ENCODE data around the gene MOB2. TPM values are rescaled to one million over a fixed set of nuclear protein-coding genes. Genes with fewer than 3 reads are reported as not detected.
A peak's percentile ranks its signal among the peaks of the same experiment; 100 is the strongest.

The MOB2 gene
- total RNA-seq, 1 experiment from 2014 or later = 21.8 TPM

DNA sequence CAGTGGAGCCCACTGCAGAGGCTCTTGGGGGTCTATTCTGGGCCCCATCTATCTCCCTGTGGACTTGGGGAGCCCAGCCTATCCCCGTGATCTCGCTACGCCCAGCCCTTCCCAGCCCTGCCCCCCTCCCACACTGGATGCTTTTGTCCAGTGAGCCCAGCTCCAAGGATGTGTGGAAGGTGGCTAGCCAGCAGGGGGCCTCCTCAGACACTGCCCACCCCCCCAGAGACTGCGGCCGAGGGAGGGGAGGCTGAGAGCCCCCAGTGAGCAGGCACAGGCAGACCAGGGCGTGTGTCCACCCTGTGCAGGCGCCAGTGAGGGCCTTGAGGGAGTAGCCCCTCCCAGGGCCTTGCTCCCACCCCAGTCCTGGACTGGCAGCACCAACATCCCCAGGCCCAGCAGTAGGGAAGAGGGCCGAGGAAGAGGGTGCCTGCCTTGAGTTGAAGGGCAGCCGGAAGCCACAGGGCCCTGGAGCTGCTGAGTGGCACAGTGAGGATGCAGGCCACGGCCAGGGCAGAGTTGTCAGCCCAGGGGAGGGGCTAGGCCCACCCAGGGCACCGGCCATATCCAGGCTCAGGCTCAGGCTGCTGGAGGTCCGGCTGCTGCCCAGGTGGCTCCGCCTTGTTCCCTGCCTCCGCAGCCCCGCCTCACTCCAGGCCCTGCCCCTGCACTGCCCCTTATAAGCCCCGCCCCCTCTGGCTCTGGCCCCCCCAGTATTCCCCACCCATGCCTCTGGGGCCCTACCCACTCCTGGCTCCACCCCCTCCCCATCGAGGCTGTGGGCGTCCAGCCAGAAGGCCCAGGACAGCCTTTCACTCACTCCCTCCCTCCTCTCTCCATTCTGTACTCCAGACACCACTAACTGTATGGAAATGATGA, 28.0 kb downstream of the MOB2 start:
- H3K4me3 ChIP-seq = no peak overlapping the region
- no peaks in the 10 kb centered on the region for H3K79me2 ChIP-seq (ENCODE audit: low read depth)
- H3K36me3 ChIP-seq (ENCODE audit: low read depth) = no peaks in the 10 kb centered on the region
- POLR2A ChIA-PET (ENCODE audit: unreplicated experiment) = no interaction called here
- BruUV-seq (replicated peaks) = no TSS peak
- CTCF ChIA-PET = no interaction called here
- DNase-seq = peak in 1 of 2 experiments; percentile 17
- no peaks in the 10 kb centered on the region for H3F3A ChIP-seq (ENCODE audit: insufficient read depth, low read depth)
- H4K20me1 ChIP-seq (ENCODE audit: insufficient read depth) = no peaks in the 10 kb centered on the region
- H2AFZ ChIP-seq = no peak overlapping the region
- H3K9me2 ChIP-seq (ENCODE audit: insufficient read depth) = no peaks in the 10 kb centered on the region
- no peak overlapping the region for H3K4me2 ChIP-seq
- no peaks in the 10 kb centered on the region for H3K27me3 ChIP-seq (ENCODE audit: insufficient read depth, low read depth)
- H3K9me3 ChIP-seq (ENCODE audit: insufficient read depth, low read depth) = no peaks in the 10 kb centered on the region
- intact Hi-C loops (cut with micrococcal nuclease; ENCODE audit: unreplicated experiment) = no loop called here
- no peaks in the 10 kb centered on the region for H3K4me1 ChIP-seq (replicated peaks; ENCODE audit: insufficient read depth)
- TF ChIP-seq EZH2 (IDR thresholded peaks at IDR 0.05; ENCODE audit: low read depth) = no peak
- TF ChIP-seq, protein P1, sequence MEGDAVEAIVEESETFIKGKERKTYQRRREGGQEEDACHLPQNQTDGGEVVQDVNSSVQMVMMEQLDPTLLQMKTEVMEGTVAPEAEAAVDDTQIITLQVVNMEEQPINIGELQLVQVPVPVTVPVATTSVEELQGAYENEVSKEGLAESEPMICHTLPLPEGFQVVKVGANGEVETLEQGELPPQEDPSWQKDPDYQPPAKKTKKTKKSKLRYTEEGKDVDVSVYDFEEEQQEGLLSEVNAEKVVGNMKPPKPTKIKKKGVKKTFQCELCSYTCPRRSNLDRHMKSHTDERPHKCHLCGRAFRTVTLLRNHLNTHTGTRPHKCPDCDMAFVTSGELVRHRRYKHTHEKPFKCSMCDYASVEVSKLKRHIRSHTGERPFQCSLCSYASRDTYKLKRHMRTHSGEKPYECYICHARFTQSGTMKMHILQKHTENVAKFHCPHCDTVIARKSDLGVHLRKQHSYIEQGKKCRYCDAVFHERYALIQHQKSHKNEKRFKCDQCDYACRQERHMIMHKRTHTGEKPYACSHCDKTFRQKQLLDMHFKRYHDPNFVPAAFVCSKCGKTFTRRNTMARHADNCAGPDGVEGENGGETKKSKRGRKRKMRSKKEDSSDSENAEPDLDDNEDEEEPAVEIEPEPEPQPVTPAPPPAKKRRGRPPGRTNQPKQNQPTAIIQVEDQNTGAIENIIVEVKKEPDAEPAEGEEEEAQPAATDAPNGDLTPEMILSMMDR (conservative IDR thresholded peaks at IDR 0.05) = no peak
- H3K27ac ChIP-seq = no peak overlapping the region

DNA sequence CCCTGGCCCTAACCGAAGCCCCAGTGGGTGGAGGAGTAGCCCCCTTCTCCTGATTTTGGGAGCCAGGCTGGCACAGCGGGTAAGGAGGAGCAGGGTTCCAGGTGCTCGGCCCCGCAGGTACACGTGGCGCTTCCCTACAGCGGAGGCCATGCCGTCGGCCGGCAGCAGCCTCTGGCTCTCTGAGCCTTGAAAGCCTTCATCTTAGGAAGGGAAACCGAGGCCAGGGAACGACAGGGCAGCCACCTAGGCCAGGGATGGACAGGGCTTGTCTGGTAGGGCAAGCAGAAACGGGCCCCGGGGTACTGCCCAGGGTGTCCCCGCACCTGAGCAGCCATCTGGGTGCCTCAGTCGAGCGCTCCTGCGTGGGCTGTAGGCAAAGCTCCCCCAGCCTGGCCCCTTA, 28.7 kb downstream of the MOB2 start:
- Histone ChIP-seq H3K4me3 (no peak overlapping the region), H3K4me2 (no peak overlapping the region), H3K27me3 (ENCODE audit: insufficient read depth, low read depth) (no peaks in the 10 kb centered on the region), H2AFZ (no peak overlapping the region), H3K27ac (no peak overlapping the region), H4K20me1 (ENCODE audit: insufficient read depth) (no peaks in the 10 kb centered on the region), H3K9me2 (ENCODE audit: insufficient read depth) (no peaks in the 10 kb centered on the region), H3K4me1 (replicated peaks; ENCODE audit: insufficient read depth) (no peaks in the 10 kb centered on the region), H3K36me3 (ENCODE audit: low read depth) (no peaks in the 10 kb centered on the region), H3K9me3 (ENCODE audit: insufficient read depth, low read depth) (no peaks in the 10 kb centered on the region), H3K79me2 (ENCODE audit: low read depth) (no peaks in the 10 kb centered on the region), H3F3A (ENCODE audit: insufficient read depth, low read depth) (no peaks in the 10 kb centered on the region)
- TF ChIP-seq, protein P1 (conservative IDR thresholded peaks at IDR 0.05) = no peak
- TF ChIP-seq EZH2 (IDR thresholded peaks at IDR 0.05; ENCODE audit: low read depth) = no peak
- intact Hi-C loops (cut with micrococcal nuclease; ENCODE audit: unreplicated experiment) = no loop called here
- ChIA-PET CTCF (no interaction called here), POLR2A (ENCODE audit: unreplicated experiment) (no interaction called here)
- DNase-seq = no peak
- no TSS peak for BruUV-seq (replicated peaks)

DNA sequence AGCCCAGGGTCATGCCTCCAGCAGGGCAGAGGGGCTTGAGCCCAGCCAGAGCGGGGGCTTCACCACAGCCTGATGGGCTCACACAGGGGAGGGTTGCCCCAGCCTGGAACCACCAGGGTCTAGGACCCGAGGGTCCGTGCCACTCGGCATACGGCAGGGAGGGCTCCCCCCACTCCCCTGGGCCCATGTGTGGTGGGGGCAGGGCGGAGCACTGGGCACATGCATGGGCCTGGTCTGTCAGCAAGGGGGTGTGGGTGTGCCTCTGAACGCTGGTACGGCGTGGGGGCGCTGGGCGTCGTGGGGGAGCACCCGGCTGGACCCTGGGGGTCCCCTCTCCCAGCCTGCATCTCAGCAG, 29.3 kb downstream of the MOB2 start:
- Histone ChIP-seq H3K27ac (no peak overlapping the region), H3K4me1 (replicated peaks; ENCODE audit: insufficient read depth) (no peaks in the 10 kb centered on the region), H3K27me3 (ENCODE audit: insufficient read depth, low read depth) (no peaks in the 10 kb centered on the region), H3K36me3 (ENCODE audit: low read depth) (no peaks in the 10 kb centered on the region), H3K9me3 (ENCODE audit: insufficient read depth, low read depth) (no peaks in the 10 kb centered on the region), H4K20me1 (ENCODE audit: insufficient read depth) (no peaks in the 10 kb centered on the region), H3K79me2 (ENCODE audit: low read depth) (no peaks in the 10 kb centered on the region), H3K4me2 (no peak overlapping the region), H3K9me2 (ENCODE audit: insufficient read depth) (no peaks in the 10 kb centered on the region), H3F3A (ENCODE audit: insufficient read depth, low read depth) (no peaks in the 10 kb centered on the region), H3K4me3 (no peak overlapping the region), H2AFZ (no peak overlapping the region)
- POLR2A ChIA-PET (ENCODE audit: unreplicated experiment) = no interaction called here
- TF ChIP-seq, protein P1 (conservative IDR thresholded peaks at IDR 0.05) = no peak
- no peak for TF ChIP-seq EZH2 (IDR thresholded peaks at IDR 0.05; ENCODE audit: low read depth)
- CTCF ChIA-PET = no interaction called here
- intact Hi-C loops (cut with micrococcal nuclease; ENCODE audit: unreplicated experiment) = no loop called here
- no TSS peak for BruUV-seq (replicated peaks)
- DNase-seq = no peak

All from PC-9 (cell line).